ENCODE measurements around the gene GXYLT2.

Gene GXYLT2

GRCh38 chr3:72944696-72945095 lies 56.9 kb downstream of the GXYLT2 start:
- Histone ChIP-seq H3K4me3 (ENCODE audit: low read length) (no peak overlapping the region), H3K9ac (ENCODE audit: low read length) (no peak overlapping the region), H3K4me1 (ENCODE audit: control insufficient read depth, low read depth, low read length) (no peaks in the 10 kb centered on the region), H3K9me3 (ENCODE audit: control insufficient read depth, low read depth, low read length) (no peaks in the 10 kb centered on the region), H3K27me3 (ENCODE audit: control insufficient read depth, insufficient read depth, low read length) (no peaks in the 10 kb centered on the region), H3K27ac (ENCODE audit: low read length) (no peak overlapping the region), H3K36me3 (ENCODE audit: control insufficient read depth, low read depth, low read length) (no peaks in the 10 kb centered on the region)

DNA sequence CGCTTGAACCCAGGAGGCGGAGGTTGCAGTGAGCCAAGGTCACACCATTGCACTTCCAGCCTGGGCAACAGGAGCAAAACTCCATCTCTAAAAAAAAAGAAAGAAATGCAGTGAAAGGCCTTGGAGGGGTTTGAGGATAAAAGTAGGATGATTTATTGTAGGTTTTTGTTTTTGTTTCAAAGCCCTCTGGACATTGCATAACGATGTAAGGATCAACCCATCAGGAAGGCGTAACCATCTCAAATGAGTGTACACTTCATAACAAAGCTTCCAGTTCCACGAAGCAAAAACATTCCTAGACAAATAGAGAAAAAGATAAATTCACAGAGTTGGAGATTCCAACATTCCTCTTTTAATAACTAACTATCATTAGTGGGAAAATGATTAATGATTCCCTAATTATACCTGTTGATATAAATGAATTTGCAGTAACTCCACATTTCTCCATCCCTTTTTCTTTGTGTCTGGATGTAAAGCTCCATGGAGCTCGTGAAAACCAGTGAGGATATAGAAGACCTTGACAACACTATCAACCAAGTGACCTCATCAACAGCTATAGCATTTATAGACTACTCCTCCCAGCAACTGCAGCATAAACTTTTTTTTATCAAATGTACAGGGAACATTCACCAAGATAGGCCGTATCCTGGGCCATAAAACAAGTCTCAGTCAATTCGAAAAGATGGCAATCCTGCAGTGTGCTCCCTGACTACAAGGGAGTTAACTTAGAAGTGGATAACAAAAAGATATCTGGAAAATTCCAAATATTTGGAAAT lies 60.1 kb downstream of the GXYLT2 start:
- no peak overlapping the region for H3K9ac ChIP-seq (ENCODE audit: low read length)
- H3K36me3 ChIP-seq (ENCODE audit: control insufficient read depth, low read depth, low read length), result no peaks in the 10 kb centered on the region
- no peaks in the 10 kb centered on the region for H3K27me3 ChIP-seq (ENCODE audit: control insufficient read depth, insufficient read depth, low read length)
- no peaks in the 10 kb centered on the region for H3K9me3 ChIP-seq (ENCODE audit: control insufficient read depth, low read depth, low read length)
- H3K27ac ChIP-seq (ENCODE audit: low read length), result no peak overlapping the region
- H3K4me1 ChIP-seq (ENCODE audit: control insufficient read depth, low read depth, low read length), result peaks cover 3% of the 10 kb centered on the region
- no peak overlapping the region for H3K4me3 ChIP-seq (ENCODE audit: low read length)

GRCh38 chr3:72949016-72949415 lies 61.2 kb downstream of the GXYLT2 start:
- Histone ChIP-seq H3K27me3 (ENCODE audit: control insufficient read depth, insufficient read depth, low read length) (no peaks in the 10 kb centered on the region), H3K4me1 (ENCODE audit: control insufficient read depth, low read depth, low read length) (peaks cover 3% of the 10 kb centered on the region), H3K9ac (ENCODE audit: low read length) (no peak overlapping the region), H3K36me3 (ENCODE audit: control insufficient read depth, low read depth, low read length) (no peaks in the 10 kb centered on the region), H3K9me3 (ENCODE audit: control insufficient read depth, low read depth, low read length) (no peaks in the 10 kb centered on the region), H3K27ac (ENCODE audit: low read length) (no peak overlapping the region), H3K4me3 (ENCODE audit: low read length) (no peak overlapping the region)

DNA sequence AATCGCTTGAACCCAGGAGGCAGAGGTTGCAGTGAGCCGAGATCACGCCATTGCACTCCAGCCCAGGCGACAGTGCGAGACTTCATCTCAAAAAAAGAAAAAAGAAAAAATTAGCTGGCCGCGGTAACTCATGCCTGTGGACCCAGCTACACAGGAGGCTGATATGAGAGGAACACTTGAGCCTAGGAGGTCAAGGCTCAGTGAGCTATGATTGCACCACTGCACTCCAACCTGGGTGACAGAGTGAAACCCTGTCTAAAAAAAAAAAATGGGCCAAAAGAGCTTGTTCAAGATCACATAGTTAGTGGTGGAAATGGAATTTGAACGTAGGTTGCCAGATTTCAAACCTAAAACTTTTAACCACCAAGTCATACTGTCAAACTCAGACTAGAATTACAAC lies 62.5 kb downstream of the GXYLT2 start:
- Histone ChIP-seq H3K9me3 (ENCODE audit: control insufficient read depth, low read depth, low read length) (no peaks in the 10 kb centered on the region), H3K9ac (ENCODE audit: low read length) (no peak overlapping the region), H3K36me3 (ENCODE audit: control insufficient read depth, low read depth, low read length) (no peaks in the 10 kb centered on the region), H3K27me3 (ENCODE audit: control insufficient read depth, insufficient read depth, low read length) (no peaks in the 10 kb centered on the region), H3K4me1 (ENCODE audit: control insufficient read depth, low read depth, low read length) (peaks cover 10% of the 10 kb centered on the region), H3K27ac (ENCODE audit: low read length) (no peak overlapping the region), H3K4me3 (ENCODE audit: low read length) (no peak overlapping the region)

DNA sequence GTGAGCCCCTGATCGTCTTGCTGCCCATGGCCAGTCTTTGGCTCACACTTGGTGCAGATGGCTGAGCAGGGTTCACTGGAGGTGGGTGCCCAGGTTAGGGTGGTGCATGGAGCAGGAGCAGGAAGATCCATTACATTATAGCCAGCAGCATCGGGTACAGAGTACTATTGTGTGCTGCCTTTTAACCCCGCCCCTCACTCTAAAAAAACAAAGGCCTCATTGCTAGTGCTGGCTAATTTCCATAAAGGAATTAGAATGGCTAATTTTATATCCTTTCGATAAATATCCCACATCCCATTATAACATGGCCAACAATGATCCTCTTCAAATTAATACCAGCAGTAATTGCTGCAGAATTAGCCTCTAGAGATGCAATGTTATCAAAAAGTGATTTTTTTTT lies 63.0 kb downstream of the GXYLT2 start:
- no peaks in the 10 kb centered on the region for H3K27me3 ChIP-seq (ENCODE audit: control insufficient read depth, insufficient read depth, low read length)

DNA sequence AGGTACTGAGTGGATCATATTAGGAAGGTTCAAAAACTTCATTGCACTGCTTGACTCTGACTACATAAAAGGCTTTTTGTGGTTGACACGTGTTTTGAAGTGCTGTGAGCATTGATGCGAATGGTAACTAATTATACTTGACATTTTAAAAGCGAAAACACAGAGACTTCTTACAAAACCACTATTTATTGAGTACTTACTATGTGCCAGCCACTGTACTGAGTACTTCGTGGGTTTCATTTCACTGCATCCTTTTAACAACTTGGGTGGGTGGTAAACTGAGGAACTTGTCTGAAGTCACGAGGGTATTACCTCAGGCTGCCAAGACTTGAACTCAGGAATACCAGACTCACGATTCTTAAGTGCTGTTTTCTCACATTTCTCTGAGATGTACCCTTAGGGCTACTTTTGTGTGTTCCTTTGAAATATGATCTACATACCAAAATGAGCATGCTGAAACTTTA lies 63.4 kb downstream of the GXYLT2 start:
- H3K4me1 ChIP-seq (ENCODE audit: control insufficient read depth, low read depth, low read length), result peaks cover 10% of the 10 kb centered on the region
- H3K9me3 ChIP-seq (ENCODE audit: control insufficient read depth, low read depth, low read length), result no peaks in the 10 kb centered on the region
- H3K27ac ChIP-seq (ENCODE audit: low read length), result no peak overlapping the region

More for the DNA sequence above, 63.0 kb downstream of the GXYLT2 start:
- H3K27ac ChIP-seq (ENCODE audit: low read length), result no peak overlapping the region
- H3K4me1 ChIP-seq (ENCODE audit: control insufficient read depth, low read depth, low read length), result peaks cover 10% of the 10 kb centered on the region
- no peak overlapping the region for H3K4me3 ChIP-seq (ENCODE audit: low read length)
- no peak overlapping the region for H3K9ac ChIP-seq (ENCODE audit: low read length)
- no peaks in the 10 kb centered on the region for H3K9me3 ChIP-seq (ENCODE audit: control insufficient read depth, low read depth, low read length)
- H3K36me3 ChIP-seq (ENCODE audit: control insufficient read depth, low read depth, low read length), result no peaks in the 10 kb centered on the region

DNA sequence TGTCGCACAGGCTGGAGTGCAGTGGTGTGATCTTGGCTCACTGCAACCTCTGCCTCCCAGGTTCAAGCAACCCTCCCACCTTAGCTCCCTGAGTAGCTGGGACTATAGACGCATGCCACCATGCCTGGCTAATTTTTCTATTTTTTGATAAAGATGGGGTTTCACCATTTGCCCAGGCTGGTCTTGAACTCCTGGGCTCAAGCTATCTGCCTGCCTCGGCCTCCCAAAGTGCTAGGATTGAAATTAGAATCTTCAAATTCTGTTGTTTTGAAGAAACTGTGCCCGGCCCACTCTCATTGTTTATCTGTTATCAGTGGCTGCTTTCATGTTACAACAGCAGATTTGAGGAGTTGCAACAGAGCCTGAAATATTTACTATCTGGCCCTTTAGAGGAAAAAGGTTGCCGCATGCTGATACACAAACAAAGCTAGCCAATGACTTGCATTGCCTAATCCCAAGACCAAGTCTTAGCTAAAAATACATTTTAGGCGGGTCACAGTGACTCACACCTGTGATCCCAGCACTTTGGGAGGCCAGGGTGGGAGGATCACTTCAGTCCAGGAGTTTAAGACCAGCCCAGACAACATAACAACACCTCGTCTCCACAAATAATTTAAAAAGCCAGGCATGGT lies 65.6 kb downstream of the GXYLT2 start:
- Histone ChIP-seq H3K9ac (ENCODE audit: low read length) (no peak overlapping the region), H3K9me3 (ENCODE audit: control insufficient read depth, low read depth, low read length) (no peaks in the 10 kb centered on the region), H3K27me3 (ENCODE audit: control insufficient read depth, insufficient read depth, low read length) (no peaks in the 10 kb centered on the region), H3K27ac (ENCODE audit: low read length) (no peak overlapping the region), H3K36me3 (ENCODE audit: control insufficient read depth, low read depth, low read length) (no peaks in the 10 kb centered on the region), H3K4me3 (ENCODE audit: low read length) (no peak overlapping the region), H3K4me1 (ENCODE audit: control insufficient read depth, low read depth, low read length) (peaks cover 18% of the 10 kb centered on the region)

More for the DNA sequence above, 63.4 kb downstream of the GXYLT2 start:
- Histone ChIP-seq H3K9ac (ENCODE audit: low read length) (no peak overlapping the region), H3K4me3 (ENCODE audit: low read length) (no peak overlapping the region), H3K36me3 (ENCODE audit: control insufficient read depth, low read depth, low read length) (no peaks in the 10 kb centered on the region), H3K27me3 (ENCODE audit: control insufficient read depth, insufficient read depth, low read length) (no peaks in the 10 kb centered on the region)

DNA sequence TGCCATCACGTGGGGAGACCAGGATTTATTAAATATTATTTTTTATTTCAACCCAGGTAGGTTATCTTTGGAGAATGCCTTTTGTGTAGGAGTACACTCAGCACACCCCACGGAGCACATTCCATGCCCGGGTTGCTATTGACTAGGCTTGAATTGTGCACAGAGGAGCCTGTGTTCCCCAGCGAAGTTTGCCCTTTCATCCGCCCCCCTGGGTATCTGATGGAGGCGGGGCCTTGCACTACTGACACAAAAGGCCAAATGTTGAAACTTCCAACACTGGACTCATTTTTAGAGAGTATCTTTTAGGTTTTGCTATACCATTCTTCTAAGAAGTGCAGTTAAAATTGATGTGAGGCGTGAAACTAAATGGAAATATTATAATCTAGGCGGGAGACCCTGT lies 69.5 kb downstream of the GXYLT2 start:
- H3K27ac ChIP-seq (ENCODE audit: low read length), result no peak overlapping the region
- H3K9ac ChIP-seq (ENCODE audit: low read length), result no peak overlapping the region
- no peaks in the 10 kb centered on the region for H3K9me3 ChIP-seq (ENCODE audit: control insufficient read depth, low read depth, low read length)
- H3K27me3 ChIP-seq (ENCODE audit: control insufficient read depth, insufficient read depth, low read length), result no peaks in the 10 kb centered on the region
- H3K4me3 ChIP-seq (ENCODE audit: low read length), result no peak overlapping the region
- no peaks in the 10 kb centered on the region for H3K36me3 ChIP-seq (ENCODE audit: control insufficient read depth, low read depth, low read length)
- H3K4me1 ChIP-seq (ENCODE audit: control insufficient read depth, low read depth, low read length), result peaks cover 15% of the 10 kb centered on the region

DNA sequence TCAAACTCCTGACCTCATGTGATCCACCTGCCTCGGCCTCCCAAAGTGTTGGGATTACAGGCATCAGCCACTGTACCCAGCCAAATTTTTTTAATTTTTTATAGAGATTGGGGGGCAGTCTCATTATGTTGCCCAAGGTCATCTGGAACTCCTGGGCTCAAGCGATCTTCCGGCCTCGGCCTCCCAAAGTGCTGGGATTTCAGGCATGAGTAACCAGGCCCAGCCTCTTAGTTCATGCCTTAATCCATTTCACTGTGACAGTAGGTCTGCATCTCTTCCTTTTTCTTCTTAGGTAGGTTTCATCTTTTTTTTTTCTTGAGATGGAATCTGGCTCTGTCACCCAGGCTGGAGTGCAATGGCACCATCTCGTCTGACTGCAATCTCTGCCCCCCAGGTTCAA lies 71.5 kb downstream of the GXYLT2 start:
- Histone ChIP-seq H3K9me3 (ENCODE audit: control insufficient read depth, low read depth, low read length) (no peaks in the 10 kb centered on the region), H3K36me3 (ENCODE audit: control insufficient read depth, low read depth, low read length) (no peaks in the 10 kb centered on the region), H3K4me3 (ENCODE audit: low read length) (no peak overlapping the region), H3K4me1 (ENCODE audit: control insufficient read depth, low read depth, low read length) (peaks cover 15% of the 10 kb centered on the region), H3K27me3 (ENCODE audit: control insufficient read depth, insufficient read depth, low read length) (no peaks in the 10 kb centered on the region), H3K27ac (ENCODE audit: low read length) (no peak overlapping the region), H3K9ac (ENCODE audit: low read length) (no peak overlapping the region)

GRCh38 chr3:72960812-72961518 lies 73.1 kb downstream of the GXYLT2 start:
- H3K27me3 ChIP-seq (ENCODE audit: control insufficient read depth, insufficient read depth, low read length), result no peaks in the 10 kb centered on the region
- H3K9me3 ChIP-seq (ENCODE audit: control insufficient read depth, low read depth, low read length), result no peaks in the 10 kb centered on the region
- no peak overlapping the region for H3K9ac ChIP-seq (ENCODE audit: low read length)
- H3K27ac ChIP-seq (ENCODE audit: low read length), result no peak overlapping the region
- H3K4me3 ChIP-seq (ENCODE audit: low read length), result no peak overlapping the region
- peaks cover 9% of the 10 kb centered on the region for H3K4me1 ChIP-seq (ENCODE audit: control insufficient read depth, low read depth, low read length)
- no peaks in the 10 kb centered on the region for H3K36me3 ChIP-seq (ENCODE audit: control insufficient read depth, low read depth, low read length)

- H3K9ac ChIP-seq (ENCODE audit: low read length), result no peak overlapping the region
- no peak overlapping the region for H3K27ac ChIP-seq (ENCODE audit: low read length)
- no peaks in the 10 kb centered on the region for H3K27me3 ChIP-seq (ENCODE audit: control insufficient read depth, insufficient read depth, low read length)
- H3K9me3 ChIP-seq (ENCODE audit: control insufficient read depth, low read depth, low read length), result no peaks in the 10 kb centered on the region
- no peak overlapping the region for H3K4me3 ChIP-seq (ENCODE audit: low read length)
- no peaks in the 10 kb centered on the region for H3K36me3 ChIP-seq (ENCODE audit: control insufficient read depth, low read depth, low read length)
- peaks cover 9% of the 10 kb centered on the region for H3K4me1 ChIP-seq (ENCODE audit: control insufficient read depth, low read depth, low read length)
Observed at GRCh38 chr3:72961752-72962151, 73.9 kb downstream of the GXYLT2 start.
